IMR-90 (cell line): Measurements from ENCODE around the gene CHPT1.

Source experiments
- MXI1 ChIP-seq: IDR thresholded peaks from 2 replicates; pipeline ENCODE4 v1.6.1; 2012; ENCODE audit warnings: low read depth, mild to moderate bottlenecking, low read length, moderate library complexity, borderline replicate concordance
- POLR2A ChIP-seq: IDR thresholded peaks from 2 replicates; pipeline ENCODE4 v1.6.1; 2012; ENCODE audit warnings: mild to moderate bottlenecking, low read depth, low read length
- RAD21 ChIP-seq: IDR thresholded peaks from 2 replicates; pipeline ENCODE4 v1.6.1; 2012; ENCODE audit warnings: low read length, improper control_type of control experiment
- RFX5 ChIP-seq: IDR thresholded peaks from 2 replicates; pipeline ENCODE4 v1.8.0; 2012; ENCODE audit warnings: low read depth, mild to moderate bottlenecking, low read length, moderate library complexity
- TF ChIP-seq, protein P1 (sequence below): conservative IDR thresholded peaks from 2 replicates; pipeline ENCODE4 v1.5.1; 2012; ENCODE audit warnings: mild to moderate bottlenecking, low read depth, low read length, improper control_type of control experiment
- TF ChIP-seq, protein P2 (sequence below): fragments of 150-350 bp; IDR thresholded peaks from 2 replicates; pipeline ENCODE4 v1.6.1; 2017; ENCODE audit warnings: mild to moderate bottlenecking, antibody characterized with exemption, low read length, low read depth

DNA sequence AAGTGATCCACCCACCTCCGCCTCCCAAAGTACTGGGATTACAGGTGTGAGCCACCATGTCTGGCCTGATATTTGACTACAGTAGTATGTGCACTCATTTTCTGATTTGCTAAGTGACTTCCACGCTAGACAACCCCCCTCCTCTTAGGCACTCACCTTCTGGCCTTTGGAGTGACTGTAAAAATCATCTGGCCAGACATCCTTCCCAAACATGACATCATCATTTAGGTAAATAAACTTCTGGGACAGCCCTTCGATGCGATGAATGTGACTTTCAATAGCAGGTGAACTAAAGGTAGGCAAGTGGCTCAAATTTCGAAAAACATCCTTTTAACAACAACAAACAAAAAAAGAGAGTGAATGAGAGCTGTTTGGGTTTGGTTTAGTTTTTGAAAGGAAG, 72.4 kb downstream of the CHPT1 start:
- no peak for TF ChIP-seq POLR2A
- TF ChIP-seq, protein P1, sequence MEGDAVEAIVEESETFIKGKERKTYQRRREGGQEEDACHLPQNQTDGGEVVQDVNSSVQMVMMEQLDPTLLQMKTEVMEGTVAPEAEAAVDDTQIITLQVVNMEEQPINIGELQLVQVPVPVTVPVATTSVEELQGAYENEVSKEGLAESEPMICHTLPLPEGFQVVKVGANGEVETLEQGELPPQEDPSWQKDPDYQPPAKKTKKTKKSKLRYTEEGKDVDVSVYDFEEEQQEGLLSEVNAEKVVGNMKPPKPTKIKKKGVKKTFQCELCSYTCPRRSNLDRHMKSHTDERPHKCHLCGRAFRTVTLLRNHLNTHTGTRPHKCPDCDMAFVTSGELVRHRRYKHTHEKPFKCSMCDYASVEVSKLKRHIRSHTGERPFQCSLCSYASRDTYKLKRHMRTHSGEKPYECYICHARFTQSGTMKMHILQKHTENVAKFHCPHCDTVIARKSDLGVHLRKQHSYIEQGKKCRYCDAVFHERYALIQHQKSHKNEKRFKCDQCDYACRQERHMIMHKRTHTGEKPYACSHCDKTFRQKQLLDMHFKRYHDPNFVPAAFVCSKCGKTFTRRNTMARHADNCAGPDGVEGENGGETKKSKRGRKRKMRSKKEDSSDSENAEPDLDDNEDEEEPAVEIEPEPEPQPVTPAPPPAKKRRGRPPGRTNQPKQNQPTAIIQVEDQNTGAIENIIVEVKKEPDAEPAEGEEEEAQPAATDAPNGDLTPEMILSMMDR, result no peak
- TF ChIP-seq, protein P2, sequence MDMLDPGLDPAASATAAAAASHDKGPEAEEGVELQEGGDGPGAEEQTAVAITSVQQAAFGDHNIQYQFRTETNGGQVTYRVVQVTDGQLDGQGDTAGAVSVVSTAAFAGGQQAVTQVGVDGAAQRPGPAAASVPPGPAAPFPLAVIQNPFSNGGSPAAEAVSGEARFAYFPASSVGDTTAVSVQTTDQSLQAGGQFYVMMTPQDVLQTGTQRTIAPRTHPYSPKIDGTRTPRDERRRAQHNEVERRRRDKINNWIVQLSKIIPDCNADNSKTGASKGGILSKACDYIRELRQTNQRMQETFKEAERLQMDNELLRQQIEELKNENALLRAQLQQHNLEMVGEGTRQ, result no peak
- no peak for TF ChIP-seq RAD21
- no peak for TF ChIP-seq RFX5
- no peak for TF ChIP-seq MXI1
